OCI-LY1 (cell line): Measurements from ENCODE around the gene CALU.

ENCODE experiments used
- CTCF ChIP-seq: fragments of 200-600 bp; sonication (generic), shearing (Covaris generic); IDR thresholded peaks from 2 replicates; pipeline ENCODE4 v1.5.1; 2017; ENCODE audit warnings: mild to moderate bottlenecking, antibody characterized with exemption, low read length, moderate library complexity, mixed read lengths
- EZH2 ChIP-seq: fragments of 200-600 bp; sonication (generic), shearing (Covaris generic); IDR thresholded peaks from 2 replicates; pipeline ENCODE4 v1.8.0; 2017; ENCODE audit warnings: borderline replicate concordance, mixed run types, mild to moderate bottlenecking, antibody characterized with exemption, low read length, moderate library complexity, mixed read lengths

- TF ChIP-seq CTCF (no peak), EZH2 (no peak)
Measured at GRCh38 chr7:128810997-128811396, 71.8 kb downstream of the CALU start.
